ENCODE data around the gene LIN52.
"Not testable (repeated sequence)": the region's sequence is repeated elsewhere in the genome, so short reads cannot be mapped to it uniquely, and the experiment has no call there.

Gene LIN52

DNA sequence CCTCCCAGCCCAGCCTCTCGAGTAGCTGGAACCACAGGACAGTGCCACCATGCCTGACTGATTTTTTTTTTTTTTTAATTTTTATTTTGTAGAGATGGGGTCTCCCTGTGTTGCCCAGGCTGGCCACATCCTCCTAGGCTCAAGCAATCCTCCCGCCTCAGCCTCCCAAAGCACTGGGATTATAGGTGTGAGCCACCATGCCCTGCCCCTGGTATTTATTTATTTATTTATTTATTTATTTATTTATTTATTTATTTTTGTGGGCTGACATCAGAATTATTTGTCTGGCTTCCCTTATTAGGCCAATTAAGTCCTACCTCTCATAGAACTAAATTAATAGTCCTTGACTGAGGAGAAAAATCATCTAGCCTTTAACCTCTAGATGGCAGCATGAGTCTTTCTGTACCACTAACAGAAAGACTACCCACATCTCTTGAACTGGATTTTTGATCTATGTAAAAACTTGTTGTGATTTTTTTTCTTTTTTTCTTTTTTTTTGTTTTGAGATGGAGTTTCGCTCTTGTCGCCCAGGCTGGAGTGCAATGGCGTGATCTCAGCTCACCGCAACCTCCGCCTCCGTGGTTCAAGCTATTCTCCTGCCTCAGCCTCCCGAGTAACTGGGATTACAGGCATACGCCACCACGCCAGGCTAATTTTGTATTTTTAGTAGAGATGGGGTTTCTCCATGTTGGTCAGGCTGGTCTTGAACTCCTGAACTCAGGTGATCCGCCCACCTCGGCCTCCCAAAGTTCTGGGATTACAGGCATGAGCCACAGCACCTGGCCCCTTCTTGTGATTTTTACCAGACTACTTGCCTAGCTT is 26.9 kb downstream of the LIN52 start:
- DNase-seq = not testable (repeated sequence)

DNA sequence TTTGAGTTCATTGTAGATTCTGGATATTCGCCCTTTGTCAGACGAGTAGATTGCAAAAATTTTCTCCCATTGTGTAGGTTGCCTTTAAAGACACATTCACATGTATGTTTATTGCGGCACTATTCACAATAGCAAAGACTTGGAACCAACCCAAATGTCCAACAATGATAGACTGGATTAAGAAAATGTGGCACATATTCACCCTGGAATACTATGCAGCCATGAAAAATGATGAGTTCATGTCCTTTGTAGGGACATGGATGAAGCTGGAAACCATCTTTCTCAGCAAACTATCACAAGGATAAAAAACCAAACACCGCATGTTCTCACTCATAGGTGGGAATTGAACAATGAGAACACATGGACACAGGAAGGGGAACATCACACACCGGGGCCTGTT is 40.7 kb downstream of the LIN52 start:
- not testable (repeated sequence) for DNase-seq

DNA sequence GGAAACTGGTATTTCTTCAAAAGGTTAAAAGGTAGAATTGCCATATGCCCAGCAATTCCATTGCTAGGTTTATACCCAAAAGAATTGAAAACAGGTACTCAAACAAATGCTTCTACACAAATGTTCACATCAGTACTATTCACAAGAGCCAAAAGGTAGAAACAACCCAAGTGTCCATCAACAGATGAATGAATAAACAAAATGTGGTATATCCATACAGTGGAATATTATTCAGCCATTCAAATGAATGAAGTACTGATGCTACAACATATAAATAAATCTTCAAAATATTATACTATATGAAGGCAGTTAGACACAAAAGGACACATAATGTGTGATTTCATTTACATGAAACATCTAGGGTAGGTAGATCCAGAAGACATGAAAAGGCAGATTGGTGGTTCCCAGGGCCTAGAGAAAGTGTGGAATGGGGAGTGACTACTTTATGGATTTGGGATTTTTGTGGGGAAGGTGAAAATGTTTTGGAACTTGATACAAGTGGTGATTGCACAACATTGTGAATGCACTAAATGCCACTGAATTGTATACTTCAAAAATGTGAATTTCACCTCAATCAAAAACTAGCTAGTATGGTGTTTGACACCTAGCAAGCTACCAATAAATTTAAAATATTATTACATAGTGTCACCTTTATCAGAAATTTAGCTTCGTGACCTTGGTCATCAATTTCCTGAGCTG is 41.7 kb downstream of the LIN52 start:
- no peak for DNase-seq

DNA sequence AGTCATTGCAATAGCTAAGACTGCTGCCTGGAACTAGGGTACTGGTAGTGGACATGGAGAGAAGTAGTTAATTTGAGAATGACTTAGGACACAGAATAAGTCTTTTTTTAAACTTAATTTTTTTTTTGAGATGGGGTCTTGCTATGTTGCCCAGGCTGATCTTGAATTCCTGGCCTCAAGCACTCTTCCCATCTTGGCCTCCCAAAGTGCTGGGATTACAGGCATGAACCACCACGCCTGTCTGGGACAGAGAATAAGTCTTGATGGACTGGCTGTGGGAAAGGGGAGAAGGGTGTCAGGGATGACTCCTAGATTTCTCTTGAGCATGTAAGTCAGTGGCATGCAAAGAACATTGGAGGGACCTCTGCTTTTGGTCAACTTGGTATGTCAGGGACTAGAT is 42.9 kb downstream of the LIN52 start:
- DNase-seq = no peak

DNA sequence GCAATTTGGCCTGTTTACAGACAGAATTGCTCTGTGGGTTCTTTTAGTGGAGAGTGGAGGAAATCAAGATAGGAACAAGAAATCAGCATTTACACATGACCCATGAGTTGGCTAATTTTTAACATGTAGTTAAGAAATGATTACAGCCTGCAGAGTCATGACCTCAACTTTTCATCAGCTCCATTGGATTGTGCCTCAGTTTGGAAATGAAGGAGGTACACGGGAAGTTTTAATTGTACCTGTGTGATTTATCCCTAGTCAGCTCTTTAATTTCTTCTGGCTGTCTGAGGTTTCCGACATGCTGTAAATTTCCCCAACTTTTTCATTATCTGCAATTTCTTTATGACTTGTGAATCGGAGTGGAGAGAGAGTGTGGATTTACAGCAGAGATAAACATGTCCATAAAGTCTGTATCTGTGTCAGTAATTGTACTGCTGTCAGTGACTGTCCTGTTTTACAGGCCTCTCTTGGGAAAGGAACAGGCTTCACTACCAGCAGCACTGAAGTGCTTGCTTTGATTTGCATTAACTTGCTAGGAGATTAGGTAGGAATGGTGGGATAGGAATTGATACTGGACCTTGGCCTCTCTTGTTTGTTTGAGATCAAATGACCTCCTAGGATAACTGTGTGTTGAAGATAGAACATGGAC is 49.2 kb downstream of the LIN52 start:
- DNase-seq = no peak

DNA sequence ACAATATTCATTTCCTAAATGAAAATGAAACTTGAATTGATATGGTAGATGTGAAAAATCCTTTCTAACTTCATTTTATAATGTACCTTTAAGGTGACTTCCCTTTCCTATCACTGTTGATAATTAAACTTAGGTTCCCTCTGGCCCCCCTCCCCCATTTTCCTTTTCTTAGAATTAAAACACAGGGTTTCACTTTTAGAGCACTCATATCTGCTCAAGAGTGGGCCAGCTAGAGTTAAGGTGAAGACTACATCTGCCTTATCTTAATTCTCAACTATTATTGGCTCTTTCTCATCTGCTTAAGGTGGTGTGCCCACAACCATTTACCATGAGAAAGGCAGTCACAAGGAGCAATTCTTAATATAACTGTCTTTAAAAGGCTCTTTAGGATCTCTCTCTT is 49.7 kb downstream of the LIN52 start:
- no peak for DNase-seq

DNA sequence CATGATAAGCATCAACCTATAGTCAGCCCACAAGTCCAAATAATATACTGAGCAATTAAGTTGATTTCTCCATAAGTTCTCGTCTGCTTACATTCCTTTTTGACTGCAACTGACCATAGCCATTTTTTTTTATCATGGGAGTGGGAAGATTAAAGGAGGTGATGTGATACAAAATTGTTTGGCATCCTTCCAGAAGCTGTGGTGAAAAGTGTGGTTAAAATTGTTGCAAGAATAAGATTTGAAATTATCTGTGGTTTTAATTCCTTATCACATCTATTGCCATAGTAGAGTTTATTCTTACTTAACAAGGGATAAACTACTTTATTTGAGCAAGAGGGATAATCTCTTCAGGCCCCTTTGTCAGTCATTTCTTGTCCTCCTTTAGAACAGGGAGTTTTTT is 50.7 kb downstream of the LIN52 start:
- DNase-seq = no peak

DNA sequence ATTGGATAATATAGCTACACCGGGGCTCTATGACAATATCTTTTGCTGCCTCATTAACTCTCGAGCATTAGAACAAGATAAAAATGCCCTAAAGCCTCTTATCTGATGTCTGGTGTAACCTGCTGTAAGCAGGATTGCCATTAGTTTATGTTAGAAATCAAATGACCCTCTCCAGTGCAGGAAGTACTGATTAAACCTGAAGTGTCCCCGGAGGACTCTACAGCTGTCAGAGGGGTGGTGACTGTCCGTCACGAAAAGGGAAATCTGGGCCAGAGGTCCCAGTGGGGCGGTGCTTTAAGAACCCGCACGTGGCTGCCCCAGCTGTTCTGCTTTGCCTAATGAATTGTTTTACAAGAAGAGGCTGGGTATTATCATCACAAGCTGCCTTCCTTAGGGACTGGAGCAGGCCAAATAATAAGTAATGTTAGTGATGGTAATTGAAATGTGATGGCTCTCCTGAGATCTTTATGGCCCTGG is 55.7 kb downstream of the LIN52 start:
- DNase-seq = no peak

DNA sequence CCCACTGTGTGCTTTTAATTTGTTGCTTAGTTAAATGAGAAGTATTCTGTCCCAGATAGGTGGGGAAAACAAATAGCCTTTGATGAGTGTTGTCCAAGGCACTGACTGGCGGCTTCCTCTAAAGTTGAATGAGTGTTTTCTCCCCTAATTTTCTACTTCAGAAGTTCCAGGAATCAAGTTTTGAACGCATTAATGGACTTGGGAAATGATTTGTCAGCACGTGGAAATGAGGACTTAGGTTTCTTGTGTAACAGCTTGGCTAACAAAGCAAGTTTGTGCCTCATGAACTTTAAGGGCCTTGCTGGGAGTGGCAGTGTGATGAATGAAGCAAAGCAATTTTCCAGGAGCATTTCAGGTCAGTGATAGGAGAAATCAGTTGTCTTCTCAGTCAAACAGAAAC is 56.9 kb downstream of the LIN52 start:
- DNase-seq = no peak

DNA sequence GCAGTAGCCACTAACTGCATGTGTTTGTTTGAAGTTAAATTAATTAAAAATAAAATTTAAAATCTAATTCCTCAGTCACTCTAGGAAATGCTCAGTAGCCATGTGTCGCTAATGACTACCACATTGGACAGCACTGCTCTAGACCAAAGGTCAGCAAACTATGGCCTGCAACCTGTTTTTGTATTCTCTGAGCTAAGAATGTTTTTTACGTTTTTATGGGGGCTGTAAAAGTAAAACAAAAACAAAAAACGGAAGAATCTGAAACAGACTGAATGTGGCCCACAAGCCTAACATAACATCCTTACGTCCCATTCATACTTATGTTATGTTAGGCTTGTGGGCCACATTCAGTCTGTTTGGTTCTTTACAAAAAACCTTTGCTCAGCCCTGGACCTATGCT is 57.8 kb downstream of the LIN52 start:
- DNase-seq = no peak

DNA sequence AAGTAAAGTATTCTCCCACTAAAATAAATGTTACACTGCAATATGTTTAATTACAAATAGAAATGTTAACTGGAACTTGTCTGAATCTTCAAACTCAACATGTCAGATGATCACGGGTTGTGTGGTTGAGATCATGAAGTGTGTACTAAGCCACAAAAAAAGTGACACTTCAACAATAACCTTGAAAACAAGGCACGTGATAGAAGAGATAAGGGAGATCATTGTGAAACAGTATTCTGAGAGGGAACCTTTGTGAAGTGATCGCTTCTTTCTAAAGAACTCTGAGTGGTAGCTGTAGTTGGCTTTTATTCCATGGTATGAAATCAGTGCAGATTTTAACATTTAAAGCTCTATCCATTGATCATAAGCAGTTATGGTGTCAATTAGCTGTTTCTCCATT is 60.0 kb downstream of the LIN52 start:
- no peak for DNase-seq

DNA sequence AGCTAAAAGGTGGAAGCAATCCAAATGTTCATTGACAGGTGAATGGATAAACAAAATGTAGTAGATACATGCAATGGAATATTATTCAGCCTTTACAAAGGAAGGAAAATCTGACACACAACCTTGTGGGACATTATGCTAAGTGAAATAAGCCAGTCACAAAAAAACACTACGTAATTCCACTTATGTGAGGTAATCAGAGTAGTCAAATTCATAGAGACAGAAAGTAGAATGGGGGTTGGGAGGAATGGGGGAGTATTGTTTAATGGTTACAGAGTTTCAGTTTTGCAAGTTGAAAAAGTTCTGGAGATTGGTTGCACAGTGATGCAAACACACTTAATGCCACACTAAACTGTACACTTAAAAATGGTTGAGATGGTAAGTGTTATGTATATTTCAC is 62.8 kb downstream of the LIN52 start:
- DNase-seq = no peak

DNA sequence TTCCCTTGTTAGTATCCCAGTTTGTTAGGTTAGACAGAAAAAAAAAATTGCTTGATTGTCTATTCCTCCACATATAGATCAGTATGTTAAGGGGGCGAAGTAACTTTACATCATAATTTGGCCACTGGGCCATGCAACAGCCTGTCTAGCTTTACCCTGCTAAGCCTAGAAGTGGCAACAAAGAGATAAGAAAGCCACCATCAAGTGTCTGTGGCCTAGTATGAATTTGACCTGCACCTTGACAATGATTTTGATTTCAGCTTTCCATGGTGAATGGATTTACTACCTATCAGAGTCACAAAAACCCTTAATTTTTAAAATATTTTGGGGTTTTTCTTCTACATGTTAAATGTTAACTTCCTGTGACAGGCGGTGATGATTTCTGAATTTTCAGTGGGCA is 63.9 kb downstream of the LIN52 start:
- no peak for DNase-seq

DNA sequence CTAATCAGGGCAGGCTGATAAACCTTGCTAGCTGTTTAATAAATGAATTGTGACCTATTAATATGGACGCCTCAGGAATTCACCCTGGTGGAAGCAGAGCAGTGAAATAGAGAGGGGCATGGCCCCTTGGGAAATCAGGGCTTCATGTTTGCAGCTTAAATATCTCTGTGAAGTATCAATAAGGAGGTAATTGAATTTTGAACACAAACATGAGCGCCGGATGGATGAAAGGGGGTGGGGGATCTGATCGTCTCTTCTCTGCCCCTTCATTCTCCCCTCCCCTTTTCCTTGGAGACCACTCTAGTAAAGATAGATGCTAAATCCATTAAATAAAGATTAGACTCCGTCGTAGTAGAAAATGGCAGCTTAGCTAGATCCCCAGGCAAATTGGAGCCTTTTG is 70.5 kb downstream of the LIN52 start:
- DNase-seq = no peak

DNA sequence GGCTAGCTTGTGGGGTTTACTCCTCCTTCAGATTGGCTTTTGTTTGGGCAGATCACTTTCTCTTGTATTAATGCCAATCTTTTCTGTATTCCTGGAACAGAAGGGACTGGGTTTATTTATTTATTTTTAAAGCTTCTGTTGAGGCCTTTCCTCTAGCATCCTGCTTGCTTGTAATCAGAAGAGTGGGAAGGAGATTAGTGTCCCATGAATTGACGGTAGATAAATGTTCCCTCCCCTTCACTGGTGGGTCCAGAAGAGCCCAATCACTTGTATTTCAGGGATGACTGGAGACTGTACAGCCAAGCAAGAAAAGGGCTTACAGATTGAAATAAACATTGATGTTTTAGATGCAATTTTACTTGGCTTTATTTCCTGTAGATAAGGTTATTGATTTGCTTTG is 71.0 kb downstream of the LIN52 start:
- no peak for DNase-seq

DNA sequence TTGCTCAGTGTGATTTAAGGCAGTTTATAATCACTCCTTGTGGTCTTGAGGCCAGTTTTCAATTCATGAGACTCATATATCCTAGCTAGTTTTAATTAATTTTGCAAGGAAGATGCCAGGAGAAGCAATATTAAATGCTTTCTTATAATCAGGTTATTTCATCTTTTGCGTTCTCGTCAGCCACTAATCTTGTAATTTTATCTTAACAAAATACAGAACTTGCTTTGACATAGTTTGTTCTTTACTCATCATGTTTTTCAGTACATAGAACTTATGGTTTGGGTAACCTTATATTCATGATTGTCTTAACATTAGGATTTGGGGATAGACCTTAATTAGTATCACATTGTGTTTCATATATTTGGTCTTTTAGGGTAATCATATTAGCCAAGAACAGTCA is 76.0 kb downstream of the LIN52 start:
- no peak for DNase-seq

DNA sequence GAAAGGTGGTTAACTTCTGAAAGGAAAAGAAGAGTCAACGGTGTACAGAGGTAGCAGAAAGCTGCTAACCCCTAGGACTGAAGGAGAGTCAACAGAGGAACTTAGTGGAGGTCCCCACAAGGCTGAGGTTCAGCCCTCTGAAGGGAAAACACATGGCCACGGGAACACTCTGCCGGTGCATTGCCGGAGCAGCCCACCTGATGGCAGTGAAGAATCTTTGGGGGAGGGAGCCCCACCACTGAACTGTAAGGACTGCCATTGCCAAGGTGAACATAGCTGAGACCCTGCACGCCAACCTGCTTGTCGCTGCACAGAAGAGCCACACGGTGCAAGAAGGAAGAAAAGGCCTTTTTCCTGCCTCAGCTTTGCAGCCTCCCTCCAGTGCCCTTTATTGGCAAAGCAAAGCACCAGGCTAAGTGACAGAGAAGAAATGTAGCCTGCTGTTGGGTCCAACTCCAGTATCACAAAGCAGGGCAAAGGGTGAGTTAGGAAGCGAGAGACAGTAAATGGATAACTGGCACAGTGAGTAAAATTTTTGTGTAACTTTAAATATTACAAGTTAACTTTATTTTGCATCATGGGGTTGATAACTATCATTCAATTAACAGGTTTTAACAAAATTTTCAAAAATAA is 76.9 kb downstream of the LIN52 start:
- no peak for DNase-seq

DNA sequence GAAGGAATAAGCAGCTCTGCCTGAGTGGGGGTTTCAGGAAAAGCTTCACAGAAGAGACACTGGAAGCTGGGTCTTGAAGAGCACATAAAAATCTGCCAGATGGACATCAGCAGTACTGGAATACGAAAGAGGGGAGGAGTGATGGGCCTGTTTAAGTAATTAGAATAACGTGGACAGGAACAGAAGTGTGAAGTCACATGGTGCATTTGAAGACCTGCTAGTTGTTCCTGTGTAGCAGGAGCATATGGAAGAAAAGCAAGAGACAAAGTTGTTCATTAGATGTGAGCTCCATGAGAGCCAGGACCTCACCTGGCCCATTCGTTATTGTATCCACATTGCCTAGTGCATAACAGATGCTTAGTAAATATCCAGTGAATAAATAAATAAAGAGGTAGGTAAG is 85.2 kb downstream of the LIN52 start:
- no peak for DNase-seq

DNA sequence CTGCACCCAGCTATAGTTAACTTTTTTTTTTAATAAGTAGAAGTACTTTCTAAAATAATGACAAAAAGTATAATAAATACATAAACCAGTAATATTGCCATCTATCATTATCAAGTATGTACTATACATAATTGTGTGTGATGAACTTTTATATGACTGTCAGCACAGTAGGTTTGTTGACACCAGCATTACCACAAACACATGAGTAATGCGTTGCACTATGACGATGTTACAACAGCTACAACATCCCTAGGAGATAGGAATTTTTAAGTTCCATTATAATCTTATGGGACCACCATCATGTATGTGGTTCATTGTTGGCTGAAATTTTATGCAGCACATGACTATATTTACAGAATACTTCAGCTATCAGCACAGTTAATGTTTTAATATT is 91.6 kb downstream of the LIN52 start:
- no peak for DNase-seq

DNA sequence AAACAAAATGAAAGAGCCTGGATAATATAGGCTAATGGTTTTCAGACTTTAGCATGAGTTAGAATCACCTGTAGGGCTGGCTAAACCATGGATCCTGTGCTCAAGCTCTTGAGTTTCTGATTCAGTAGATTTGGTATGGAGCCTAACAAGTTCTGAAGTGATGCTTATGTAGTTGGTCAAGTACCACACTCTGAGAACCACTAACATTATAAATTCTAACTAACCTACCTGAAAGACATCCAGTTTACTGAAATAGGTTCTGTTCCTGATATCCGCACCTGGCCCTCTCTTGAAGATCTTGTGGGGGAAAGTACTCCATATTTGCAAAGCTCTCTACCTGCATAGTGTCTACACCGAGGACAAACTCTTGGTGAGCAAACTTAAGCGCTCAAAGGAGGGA is 95.1 kb downstream of the LIN52 start:
- DNase-seq = no peak

DNA sequence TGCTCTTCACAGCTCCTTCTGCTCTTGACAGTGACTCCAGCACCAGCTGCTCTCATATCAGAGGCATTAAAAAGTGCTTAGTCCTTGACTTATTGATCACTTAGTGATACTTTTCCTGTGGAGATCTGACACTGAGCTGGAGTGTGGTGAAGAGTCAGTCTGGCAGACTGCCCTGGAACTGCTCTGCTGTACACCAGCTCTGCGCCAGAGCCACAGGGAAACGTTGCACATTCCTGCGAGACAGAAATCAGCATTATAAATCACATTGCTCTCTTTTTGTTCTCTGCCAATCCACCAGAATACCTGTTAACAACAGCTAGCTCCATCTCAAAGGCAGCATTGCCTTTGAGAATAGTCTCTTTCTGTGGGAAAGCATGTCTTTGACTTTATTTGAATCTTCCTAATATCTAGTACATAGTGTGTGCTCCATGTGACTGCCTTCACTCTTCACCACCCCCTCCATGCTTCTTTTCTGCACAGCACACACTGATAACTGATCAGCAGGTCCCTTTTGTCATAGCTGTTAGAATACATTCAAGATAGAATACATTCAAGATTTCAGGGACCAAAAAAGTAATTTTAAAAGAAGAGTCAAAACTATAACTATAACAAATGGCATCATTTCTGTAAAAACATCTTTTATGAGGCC is 106.3 kb downstream of the LIN52 start:
- DNase-seq = no peak

DNA sequence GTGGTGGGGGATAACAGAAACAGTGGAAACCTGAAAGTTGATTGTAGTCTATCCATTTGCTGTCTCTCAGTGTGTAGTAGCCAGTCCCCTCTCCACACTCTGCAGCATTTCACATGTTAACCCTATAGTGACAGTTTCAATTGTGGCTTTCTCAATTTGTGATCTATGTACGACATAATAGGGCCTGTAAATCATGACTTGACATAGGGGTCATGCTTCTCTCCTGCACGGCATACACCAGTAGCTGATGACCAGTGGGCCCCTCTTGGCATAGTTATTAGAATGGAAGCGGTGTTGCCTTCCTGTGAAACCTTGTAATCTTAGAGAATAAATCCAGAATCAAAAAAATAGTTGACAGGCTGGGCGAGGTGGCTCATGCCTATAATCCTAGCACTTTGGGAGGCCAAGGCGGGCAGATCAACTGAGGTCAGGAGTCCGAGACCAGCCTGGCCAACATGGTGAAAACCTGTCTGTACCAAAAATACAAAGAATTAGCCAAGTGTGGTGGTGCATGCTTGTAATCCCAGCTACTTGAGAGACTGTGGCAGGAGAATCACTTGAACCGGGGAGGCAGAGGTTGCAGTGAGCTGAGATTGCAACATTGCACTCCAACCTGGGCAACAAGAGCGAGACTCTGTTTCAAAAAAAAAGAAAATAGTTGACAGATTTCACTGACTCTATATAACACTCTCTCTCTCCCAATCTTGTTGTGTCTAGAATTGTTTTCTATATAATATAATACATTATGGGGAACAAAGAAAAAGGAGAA is 109.9 kb downstream of the LIN52 start:
- DNase-seq = no peak

All from left hindlimb (tissue), 1 donor.